ENCODE measurements around the gene GNS. TPM values are rescaled to one million over a fixed set of nuclear protein-coding genes. Genes with fewer than 3 reads are reported as not detected.
"Not testable (repeated sequence)": the region's sequence is repeated elsewhere in the genome, so short reads cannot be mapped to it uniquely, and the experiment has no call there.

Gene GNS
- total RNA-seq, 4 donors from 2014 or later: 18.9 to 55.5 (median 35.5) TPM

DNA sequence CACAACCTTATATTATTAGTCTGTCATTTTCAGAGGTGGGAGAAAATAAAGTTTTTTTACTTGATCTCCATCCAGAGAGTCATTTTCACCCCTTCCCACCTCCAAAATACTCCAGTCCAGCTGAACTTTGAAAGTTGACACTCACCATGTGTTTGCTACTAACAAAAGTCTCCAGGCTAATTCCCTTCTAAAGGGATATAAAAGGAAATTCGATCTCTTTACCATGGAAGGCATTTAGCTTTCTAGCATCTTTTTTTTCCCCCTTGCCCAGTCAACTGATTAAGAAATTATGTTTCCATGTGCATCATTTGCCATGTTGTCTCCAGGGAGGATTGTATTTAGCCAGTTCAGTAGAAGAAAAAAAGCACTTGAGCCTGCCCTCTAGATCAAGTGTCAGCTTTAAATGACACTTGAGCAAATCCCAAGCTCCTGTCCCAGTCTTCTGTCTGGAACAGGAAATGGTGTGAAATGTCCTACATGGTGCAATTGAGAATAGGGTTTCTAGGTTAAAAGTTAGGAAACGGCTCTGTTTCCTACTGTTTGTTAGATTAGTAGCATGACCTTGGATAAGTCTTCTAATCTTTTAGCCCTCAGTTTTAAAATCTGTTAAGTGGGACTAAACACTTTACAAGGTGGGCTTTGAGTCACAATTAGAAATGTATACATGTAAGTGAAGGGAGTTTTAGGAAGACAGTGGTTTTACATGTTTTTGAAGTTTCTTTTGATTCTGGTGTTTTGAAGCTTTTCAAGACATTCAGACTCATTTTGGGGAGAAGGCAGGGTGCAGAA lies 67.2 kb downstream of the GNS start:
- H3K36me3 ChIP-seq: peaks cover 0 to 46% (median 3%) of the 10 kb centered on the region in 3 donors
- H3K4me3 ChIP-seq: no peak overlapping the region
- intact Hi-C loops (cut with DNase I): loop anchor here (10.0 kb wide), 1 partner anchor 77 kb away; the partner anchor contains the start of gene RASSF3
- no peak for TF ChIP-seq POLR2A (IDR thresholded peaks at IDR 0.05)
- TF ChIP-seq, protein P1, sequence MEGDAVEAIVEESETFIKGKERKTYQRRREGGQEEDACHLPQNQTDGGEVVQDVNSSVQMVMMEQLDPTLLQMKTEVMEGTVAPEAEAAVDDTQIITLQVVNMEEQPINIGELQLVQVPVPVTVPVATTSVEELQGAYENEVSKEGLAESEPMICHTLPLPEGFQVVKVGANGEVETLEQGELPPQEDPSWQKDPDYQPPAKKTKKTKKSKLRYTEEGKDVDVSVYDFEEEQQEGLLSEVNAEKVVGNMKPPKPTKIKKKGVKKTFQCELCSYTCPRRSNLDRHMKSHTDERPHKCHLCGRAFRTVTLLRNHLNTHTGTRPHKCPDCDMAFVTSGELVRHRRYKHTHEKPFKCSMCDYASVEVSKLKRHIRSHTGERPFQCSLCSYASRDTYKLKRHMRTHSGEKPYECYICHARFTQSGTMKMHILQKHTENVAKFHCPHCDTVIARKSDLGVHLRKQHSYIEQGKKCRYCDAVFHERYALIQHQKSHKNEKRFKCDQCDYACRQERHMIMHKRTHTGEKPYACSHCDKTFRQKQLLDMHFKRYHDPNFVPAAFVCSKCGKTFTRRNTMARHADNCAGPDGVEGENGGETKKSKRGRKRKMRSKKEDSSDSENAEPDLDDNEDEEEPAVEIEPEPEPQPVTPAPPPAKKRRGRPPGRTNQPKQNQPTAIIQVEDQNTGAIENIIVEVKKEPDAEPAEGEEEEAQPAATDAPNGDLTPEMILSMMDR (IDR thresholded peaks at IDR 0.05): no peak
- no peak for DNase-seq
- H3K4me1 ChIP-seq: peaks cover 0 to 30% (median 0%) of the 10 kb centered on the region in 3 donors
- H3K27me3 ChIP-seq: no peaks in the 10 kb centered on the region
- 49 to 53% methylated on average over 2 of the region's 2 CpGs for WGBS, 2 donors
- H3K9me3 ChIP-seq: no peaks in the 10 kb centered on the region
- no peak overlapping the region for H3K27ac ChIP-seq

DNA sequence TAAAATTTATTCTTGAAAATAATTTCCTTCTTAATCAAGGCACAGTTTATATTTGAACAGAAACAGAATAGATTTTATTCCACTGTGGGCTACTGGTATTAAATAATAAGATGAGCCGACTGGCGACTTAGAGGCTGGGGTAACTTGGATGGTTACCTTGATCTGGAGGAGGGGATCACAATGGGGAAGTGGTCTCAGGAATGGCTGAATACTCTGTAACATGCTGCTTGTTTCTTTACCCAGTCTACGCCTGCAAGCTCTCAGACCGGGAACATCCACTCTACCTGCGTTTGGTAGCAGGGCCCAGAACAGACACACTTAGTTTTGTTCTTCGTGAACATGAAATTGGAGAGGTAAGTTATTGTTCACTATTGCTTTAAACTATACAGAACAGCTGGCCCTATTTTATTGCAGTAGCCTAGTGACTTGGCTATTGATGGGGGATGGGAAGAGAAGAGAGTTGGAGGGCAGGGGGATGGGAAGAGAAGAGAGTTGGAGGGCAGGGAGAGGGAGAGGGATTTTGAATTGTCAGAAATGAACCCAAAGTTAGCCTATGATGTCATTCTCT lies 67.9 kb downstream of the GNS start:
- Histone ChIP-seq H3K4me3 (no peak overlapping the region), H3K27me3 (no peaks in the 10 kb centered on the region), H3K27ac (no peak overlapping the region), H3K4me1 (peaks cover 0 to 28% (median 0%) of the 10 kb centered on the region in 3 donors), H3K36me3 (peaks cover 0 to 52% (median 3%) of the 10 kb centered on the region in 3 donors), H3K9me3 (no peaks in the 10 kb centered on the region)
- TF ChIP-seq POLR2A (IDR thresholded peaks at IDR 0.05): no peak
- TF ChIP-seq, protein P1 (IDR thresholded peaks at IDR 0.05): no peak
- intact Hi-C loops (cut with DNase I): loop anchor here (10.0 kb wide), 1 partner anchor 77 kb away; the partner anchor contains the start of gene RASSF3
- 92 to 97% methylated on average over 6 of the region's 6 CpGs for WGBS, 2 donors
- no peak for DNase-seq

DNA sequence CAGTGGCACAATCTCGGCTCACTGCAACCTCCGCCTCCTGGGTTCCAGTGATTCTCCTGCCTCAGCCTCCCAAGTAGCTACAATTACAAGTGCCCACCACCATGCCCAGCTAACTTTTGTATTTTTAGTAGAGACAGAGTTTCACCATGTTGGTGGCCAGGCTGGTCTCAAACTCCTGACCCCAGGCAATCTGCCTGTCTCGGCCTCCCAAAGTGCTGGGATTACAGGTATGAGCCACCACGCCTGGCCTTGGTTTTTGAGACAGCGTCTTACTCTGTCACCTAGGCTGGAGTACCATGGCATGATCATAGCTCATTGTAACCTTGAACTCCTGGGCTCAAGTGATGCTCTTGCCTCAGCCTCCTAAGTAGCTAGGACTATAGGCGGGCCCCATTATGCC lies 69.0 kb downstream of the GNS start:
- H3K36me3 ChIP-seq: peaks cover 0 to 59% (median 3%) of the 10 kb centered on the region in 3 donors
- H3K27me3 ChIP-seq, DNase-seq, H3K9me3 ChIP-seq, H3K4me3 ChIP-seq, H3K27ac ChIP-seq: not testable (repeated sequence)
- WGBS, 2 donors: 95 to 100% methylated on average over 2 to 6 of the region's 6 CpGs
- peaks cover 0 to 17% (median 0%) of the 10 kb centered on the region in 3 donors for H3K4me1 ChIP-seq
- intact Hi-C loops (cut with DNase I): loop anchor here (10.0 kb wide), 1 partner anchor 75 kb away; the partner anchor contains the start of gene RASSF3

DNA sequence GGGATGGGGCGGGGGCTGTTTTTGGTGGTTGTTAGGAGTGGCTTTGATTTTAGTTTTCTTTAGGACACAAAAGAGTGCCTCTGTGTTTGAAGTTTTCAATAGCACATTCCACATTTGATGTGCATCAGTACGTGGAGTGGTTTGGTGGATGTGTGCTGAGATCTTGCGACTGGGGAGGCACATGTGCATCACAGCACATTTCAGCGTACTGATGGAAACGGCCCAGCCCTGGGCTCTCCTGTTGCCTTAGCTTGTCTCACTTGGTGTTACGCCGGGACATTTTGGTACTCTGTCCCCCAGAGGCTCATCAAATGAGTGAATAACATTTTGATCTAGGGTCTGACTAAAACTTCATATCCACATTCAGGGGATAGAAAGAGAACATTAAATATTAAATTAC lies 70.5 kb downstream of the GNS start:
- 76 to 94% methylated on average over 7 of the region's 7 CpGs for WGBS, 2 donors
- H3K9me3 ChIP-seq: no peaks in the 10 kb centered on the region
- no peak for DNase-seq
- intact Hi-C loops (cut with DNase I): no loop called here
- TF ChIP-seq, protein P1 (IDR thresholded peaks at IDR 0.05): no peak
- no peak for TF ChIP-seq POLR2A (IDR thresholded peaks at IDR 0.05)
- no peak overlapping the region for H3K4me3 ChIP-seq
- H3K27ac ChIP-seq: peak overlapping the region in 2 of 4 donors; percentile 6 to 39
- peaks cover 0 to 17% (median 0%) of the 10 kb centered on the region in 3 donors for H3K4me1 ChIP-seq
- peaks cover 0 to 47% (median 2%) of the 10 kb centered on the region in 3 donors for H3K36me3 ChIP-seq
- no peaks in the 10 kb centered on the region for H3K27me3 ChIP-seq

DNA sequence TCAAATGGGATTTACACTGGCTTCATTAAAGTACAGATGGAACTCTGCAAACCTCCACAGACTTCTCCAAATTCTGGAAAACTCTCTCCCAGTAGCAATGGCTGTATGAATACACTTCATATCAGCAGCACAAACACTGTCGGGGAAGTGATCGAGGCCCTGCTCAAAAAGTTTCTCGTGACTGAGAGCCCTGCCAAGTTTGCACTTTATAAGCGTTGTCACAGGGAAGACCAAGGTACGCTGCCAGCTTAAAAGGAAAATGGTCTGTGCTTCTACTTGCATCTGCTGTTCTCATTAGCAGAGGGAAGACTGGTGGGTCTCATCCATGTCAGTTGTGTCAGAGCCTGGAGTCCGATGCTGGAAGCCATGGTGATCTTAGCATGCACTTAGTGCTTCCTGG lies 71.0 kb downstream of the GNS start:
- Histone ChIP-seq H3K9me3 (no peaks in the 10 kb centered on the region), H3K27me3 (no peaks in the 10 kb centered on the region), H3K36me3 (peaks cover 0 to 42% (median 0%) of the 10 kb centered on the region in 3 donors), H3K4me3 (no peak overlapping the region), H3K4me1 (peaks cover 0 to 22% (median 4%) of the 10 kb centered on the region in 3 donors), H3K27ac (peak overlapping the region in 3 of 4 donors; percentile 6 to 39 (median 13))
- intact Hi-C loops (cut with DNase I): no loop called here
- DNase-seq: no peak
- TF ChIP-seq POLR2A (IDR thresholded peaks at IDR 0.05): no peak
- TF ChIP-seq, protein P1 (IDR thresholded peaks at IDR 0.05): no peak
- WGBS, 2 donors: 64 to 80% methylated on average over 6 of the region's 6 CpGs

Measured in esophagus squamous epithelium (tissue), 5 donors.